GM12878 (cell line): ENCODE data around the gene ACHE.

Source experiments
- BACH1 ChIP-seq: fragments of 450-650 bp; IDR thresholded peaks from 2 replicates; pipeline ENCODE4 v1.6.1; 2017; ENCODE audit warnings: mild to moderate bottlenecking, borderline replicate concordance
- EP300 ChIP-seq, 2 experiments: fragments of 150-350 bp in 1 of 2; IDR thresholded peaks; 2 replicates each; pipeline ENCODE4 v1.6.1; 2011 to 2012; ENCODE audit warnings: low read depth in 2 of 2, low read length in 2 of 2, borderline replicate concordance in 1 of 2, improper control_type of control experiment in 1 of 2, inconsistent platforms in 1 of 2; ENCODE audit not compliant: control insufficient read depth in 1 of 2
- PAX8 ChIP-seq: fragments of 450-650 bp; IDR thresholded peaks from 2 replicates; pipeline ENCODE4 v1.6.1; 2017; ENCODE audit warnings: mild to moderate bottlenecking, moderate library complexity
- RAD21 ChIP-seq: IDR thresholded peaks from 2 replicates; pipeline ENCODE4 v1.6.1; 2011; ENCODE audit warnings: mild to moderate bottlenecking, low read depth, low read length, moderate library complexity; ENCODE audit not compliant: insufficient read depth
- TBL1XR1 ChIP-seq: IDR thresholded peaks from 2 replicates; pipeline ENCODE4 v1.6.1; 2012; ENCODE audit warnings: low read depth, low read length, improper control_type of control experiment
- TCF12 ChIP-seq: IDR thresholded peaks from 2 replicates; pipeline ENCODE4 v1.6.1; 2011; ENCODE audit warnings: low read depth, mild to moderate bottlenecking, low read length
- ZSCAN29 ChIP-seq: fragments of 450-650 bp; IDR thresholded peaks from 2 replicates; pipeline ENCODE4 v1.6.1; 2017; ENCODE audit warnings: mild to moderate bottlenecking, moderate library complexity
- TF ChIP-seq, protein P1 (sequence below), 3 experiments: IDR thresholded peaks in 2 of 3; conservative IDR thresholded peaks in 1 of 3; 2 replicates each; pipeline ENCODE4 v1.5.1; 2011; ENCODE audit warnings: low read depth in 3 of 3, low read length in 3 of 3, mild to moderate bottlenecking in 3 of 3, control low read depth in 2 of 3, moderate library complexity in 2 of 3, inconsistent platforms in 1 of 3, mixed read lengths in 1 of 3; ENCODE audit not compliant: control insufficient read depth in 2 of 3, insufficient read depth in 1 of 3; ENCODE audit errors: extremely low read depth in 1 of 3

- TF ChIP-seq, protein P1, sequence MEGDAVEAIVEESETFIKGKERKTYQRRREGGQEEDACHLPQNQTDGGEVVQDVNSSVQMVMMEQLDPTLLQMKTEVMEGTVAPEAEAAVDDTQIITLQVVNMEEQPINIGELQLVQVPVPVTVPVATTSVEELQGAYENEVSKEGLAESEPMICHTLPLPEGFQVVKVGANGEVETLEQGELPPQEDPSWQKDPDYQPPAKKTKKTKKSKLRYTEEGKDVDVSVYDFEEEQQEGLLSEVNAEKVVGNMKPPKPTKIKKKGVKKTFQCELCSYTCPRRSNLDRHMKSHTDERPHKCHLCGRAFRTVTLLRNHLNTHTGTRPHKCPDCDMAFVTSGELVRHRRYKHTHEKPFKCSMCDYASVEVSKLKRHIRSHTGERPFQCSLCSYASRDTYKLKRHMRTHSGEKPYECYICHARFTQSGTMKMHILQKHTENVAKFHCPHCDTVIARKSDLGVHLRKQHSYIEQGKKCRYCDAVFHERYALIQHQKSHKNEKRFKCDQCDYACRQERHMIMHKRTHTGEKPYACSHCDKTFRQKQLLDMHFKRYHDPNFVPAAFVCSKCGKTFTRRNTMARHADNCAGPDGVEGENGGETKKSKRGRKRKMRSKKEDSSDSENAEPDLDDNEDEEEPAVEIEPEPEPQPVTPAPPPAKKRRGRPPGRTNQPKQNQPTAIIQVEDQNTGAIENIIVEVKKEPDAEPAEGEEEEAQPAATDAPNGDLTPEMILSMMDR (IDR thresholded peaks at IDR 0.05 in 2 of 3, conservative IDR thresholded peaks at IDR 0.05 in 1 of 3; ENCODE audit: control insufficient read depth in 2 of 3, extremely low read depth in 1 of 3, insufficient read depth in 1 of 3, low read depth in 3 of 3, low read length in 3 of 3): no peak
- no peak for TF ChIP-seq PAX8
- no peak for TF ChIP-seq RAD21
- TF ChIP-seq EP300 (IDR thresholded peaks at IDR 0.05; ENCODE audit: borderline replicate concordance in 1 of 2, control insufficient read depth in 1 of 2, low read depth in 2 of 2, low read length in 2 of 2): no peak
- no peak for TF ChIP-seq TBL1XR1
- TF ChIP-seq ZSCAN29: no peak
- no peak for TF ChIP-seq TCF12
- no peak for TF ChIP-seq BACH1
These were observed 10.8 kb downstream of the ACHE start for GRCh38 chr7:100884736-100885439.
